Measurements from ENCODE around the gene CACNA2D1. TPM values are rescaled to one million over a fixed set of nuclear protein-coding genes. Genes with fewer than 3 reads are reported as not detected.

Gene CACNA2D1
- total RNA-seq, 1 experiment from 2014 or later, result not detected

GRCh38 chr7:82325416-82325815 lies 118.2 kb downstream of the CACNA2D1 start:
- DNase-seq, result no peak
- no peak overlapping the region for H3K4me3 ChIP-seq (ENCODE audit: low read length)
- no peaks in the 10 kb centered on the region for H3K4me1 ChIP-seq (ENCODE audit: low read length)
- no peaks in the 10 kb centered on the region for H4K20me1 ChIP-seq (ENCODE audit: insufficient read depth, low read depth, low read length)
- H3K27ac ChIP-seq (ENCODE audit: low read length), result no peak overlapping the region
- no peaks in the 10 kb centered on the region for H3K79me2 ChIP-seq (ENCODE audit: low read length)
- H2AFZ ChIP-seq (ENCODE audit: low read length), result no peak overlapping the region
- no peak overlapping the region for H3K9ac ChIP-seq (ENCODE audit: low read length)
- H3K9me2 ChIP-seq (replicated peaks; ENCODE audit: insufficient read depth, low read length), result no peaks in the 10 kb centered on the region
- no peaks in the 10 kb centered on the region; the same call in 1 of the 2 replicates for H3K36me3 ChIP-seq (ENCODE audit: insufficient read depth, low read length)
- H3K4me2 ChIP-seq (ENCODE audit: low read depth, low read length, poor library complexity, severe bottlenecking), result no peak overlapping the region
- peaks cover 10% of the 10 kb centered on the region for H3K9me3 ChIP-seq (ENCODE audit: low read length)
- H3K27me3 ChIP-seq (ENCODE audit: low read length), result no peaks in the 10 kb centered on the region

- Histone ChIP-seq H3K9me2 (replicated peaks; ENCODE audit: insufficient read depth, low read length) (no peaks in the 10 kb centered on the region), H3K27me3 (ENCODE audit: low read length) (no peaks in the 10 kb centered on the region), H3K27ac (ENCODE audit: low read length) (no peak overlapping the region), H4K20me1 (ENCODE audit: insufficient read depth, low read depth, low read length) (no peaks in the 10 kb centered on the region), H3K4me2 (ENCODE audit: low read depth, low read length, poor library complexity, severe bottlenecking) (no peak overlapping the region), H3K79me2 (ENCODE audit: low read length) (no peaks in the 10 kb centered on the region), H3K36me3 (ENCODE audit: insufficient read depth, low read length) (no peaks in the 10 kb centered on the region; the same call in 1 of the 2 replicates), H2AFZ (ENCODE audit: low read length) (no peak overlapping the region), H3K9me3 (ENCODE audit: low read length) (peaks cover 9% of the 10 kb centered on the region), H3K4me1 (ENCODE audit: low read length) (no peaks in the 10 kb centered on the region), H3K4me3 (ENCODE audit: low read length) (no peak overlapping the region), H3K9ac (ENCODE audit: low read length) (no peak overlapping the region)
- no peak for DNase-seq
These were observed 119.8 kb downstream of the CACNA2D1 start for GRCh38 chr7:82323806-82324205.

GRCh38 chr7:82319674-82320118 lies 123.9 kb downstream of the CACNA2D1 start:
- Histone ChIP-seq H3K9me2 (replicated peaks; ENCODE audit: insufficient read depth, low read length) (no peaks in the 10 kb centered on the region), H3K4me1 (ENCODE audit: low read length) (no peaks in the 10 kb centered on the region), H3K9me3 (ENCODE audit: low read length) (peaks cover 6% of the 10 kb centered on the region; the same call in 1 of the 2 replicates), H3K27ac (ENCODE audit: low read length) (no peak overlapping the region), H3K9ac (ENCODE audit: low read length) (no peak overlapping the region), H4K20me1 (ENCODE audit: insufficient read depth, low read depth, low read length) (no peaks in the 10 kb centered on the region), H3K79me2 (ENCODE audit: low read length) (no peaks in the 10 kb centered on the region), H2AFZ (ENCODE audit: low read length) (no peak overlapping the region), H3K36me3 (ENCODE audit: insufficient read depth, low read length) (no peaks in the 10 kb centered on the region; the same call in 1 of the 2 replicates), H3K4me2 (ENCODE audit: low read depth, low read length, poor library complexity, severe bottlenecking) (no peak overlapping the region), H3K4me3 (ENCODE audit: low read length) (no peak overlapping the region), H3K27me3 (ENCODE audit: low read length) (no peaks in the 10 kb centered on the region)
- no peak for DNase-seq

- H3K9me2 ChIP-seq (replicated peaks; ENCODE audit: insufficient read depth, low read length), result no peaks in the 10 kb centered on the region
These were observed 124.8 kb downstream of the CACNA2D1 start for GRCh38 chr7:82318786-82319185.

GRCh38 chr7:82317760-82318159 lies 125.8 kb downstream of the CACNA2D1 start:
- no peak overlapping the region for H3K4me2 ChIP-seq (ENCODE audit: low read depth, low read length, poor library complexity, severe bottlenecking)
- no peak overlapping the region for H3K27ac ChIP-seq (ENCODE audit: low read length)
- no peak for DNase-seq
- no peak overlapping the region for H3K9ac ChIP-seq (ENCODE audit: low read length)
- H3K4me3 ChIP-seq (ENCODE audit: low read length), result no peak overlapping the region
- no peaks in the 10 kb centered on the region for H3K79me2 ChIP-seq (ENCODE audit: low read length)
- peaks cover 13% of the 10 kb centered on the region; the same call in 1 of the 2 replicates for H3K9me3 ChIP-seq (ENCODE audit: low read length)
- H3K9me2 ChIP-seq (replicated peaks; ENCODE audit: insufficient read depth, low read length), result no peaks in the 10 kb centered on the region
- H2AFZ ChIP-seq (ENCODE audit: low read length), result no peak overlapping the region
- no peaks in the 10 kb centered on the region for H4K20me1 ChIP-seq (ENCODE audit: insufficient read depth, low read depth, low read length)
- no peaks in the 10 kb centered on the region for H3K36me3 ChIP-seq (ENCODE audit: insufficient read depth, low read length)
- H3K27me3 ChIP-seq (ENCODE audit: low read length), result no peaks in the 10 kb centered on the region
- no peaks in the 10 kb centered on the region for H3K4me1 ChIP-seq (ENCODE audit: low read length)

More at GRCh38 chr7:82318786-82319185, 124.8 kb downstream of the CACNA2D1 start:
- Histone ChIP-seq H3K27ac (ENCODE audit: low read length) (no peak overlapping the region), H2AFZ (ENCODE audit: low read length) (no peak overlapping the region), H3K4me3 (ENCODE audit: low read length) (no peak overlapping the region), H4K20me1 (ENCODE audit: insufficient read depth, low read depth, low read length) (no peaks in the 10 kb centered on the region), H3K79me2 (ENCODE audit: low read length) (no peaks in the 10 kb centered on the region), H3K9me3 (ENCODE audit: low read length) (peaks cover 6% of the 10 kb centered on the region; the same call in 1 of the 2 replicates), H3K4me2 (ENCODE audit: low read depth, low read length, poor library complexity, severe bottlenecking) (no peak overlapping the region), H3K27me3 (ENCODE audit: low read length) (no peaks in the 10 kb centered on the region), H3K4me1 (ENCODE audit: low read length) (no peaks in the 10 kb centered on the region), H3K9ac (ENCODE audit: low read length) (no peak overlapping the region), H3K36me3 (ENCODE audit: insufficient read depth, low read length) (no peaks in the 10 kb centered on the region; the same call in 1 of the 2 replicates)
- no peak for DNase-seq

- DNase-seq, result no peak
- H3K27me3 ChIP-seq (ENCODE audit: low read length), result no peaks in the 10 kb centered on the region
- no peaks in the 10 kb centered on the region for H3K79me2 ChIP-seq (ENCODE audit: low read length)
- H3K4me2 ChIP-seq (ENCODE audit: low read depth, low read length, poor library complexity, severe bottlenecking), result no peak overlapping the region
- H2AFZ ChIP-seq (ENCODE audit: low read length), result no peak overlapping the region
- H3K9me2 ChIP-seq (replicated peaks; ENCODE audit: insufficient read depth, low read length), result no peaks in the 10 kb centered on the region
- H3K9ac ChIP-seq (ENCODE audit: low read length), result no peak overlapping the region
- H3K4me1 ChIP-seq (ENCODE audit: low read length), result no peaks in the 10 kb centered on the region
- H3K4me3 ChIP-seq (ENCODE audit: low read length), result no peak overlapping the region
- peaks cover 15% of the 10 kb centered on the region; the same call in 1 of the 2 replicates for H3K9me3 ChIP-seq (ENCODE audit: low read length)
- H4K20me1 ChIP-seq (ENCODE audit: insufficient read depth, low read depth, low read length), result no peaks in the 10 kb centered on the region
- no peak overlapping the region for H3K27ac ChIP-seq (ENCODE audit: low read length)
- H3K36me3 ChIP-seq (ENCODE audit: insufficient read depth, low read length), result no peaks in the 10 kb centered on the region
These were observed 126.3 kb downstream of the CACNA2D1 start for GRCh38 chr7:82317257-82317721.

GRCh38 chr7:82313269-82313668 lies 130.3 kb downstream of the CACNA2D1 start:
- Histone ChIP-seq H3K36me3 (ENCODE audit: insufficient read depth, low read length) (no peaks in the 10 kb centered on the region), H2AFZ (ENCODE audit: low read length) (no peak overlapping the region), H3K9me3 (ENCODE audit: low read length) (peaks cover 23% of the 10 kb centered on the region), H3K4me2 (ENCODE audit: low read depth, low read length, poor library complexity, severe bottlenecking) (no peak overlapping the region), H4K20me1 (ENCODE audit: insufficient read depth, low read depth, low read length) (no peaks in the 10 kb centered on the region), H3K4me1 (ENCODE audit: low read length) (no peaks in the 10 kb centered on the region), H3K79me2 (ENCODE audit: low read length) (no peaks in the 10 kb centered on the region), H3K27ac (ENCODE audit: low read length) (no peak overlapping the region), H3K9ac (ENCODE audit: low read length) (no peak overlapping the region), H3K4me3 (ENCODE audit: low read length) (no peak overlapping the region), H3K27me3 (ENCODE audit: low read length) (no peaks in the 10 kb centered on the region), H3K9me2 (replicated peaks; ENCODE audit: insufficient read depth, low read length) (no peaks in the 10 kb centered on the region)
- DNase-seq, result no peak

GRCh38 chr7:82312646-82313045 lies 130.9 kb downstream of the CACNA2D1 start:
- H3K9me3 ChIP-seq (ENCODE audit: low read length), result peaks cover 25% of the 10 kb centered on the region
- no peaks in the 10 kb centered on the region for H3K9me2 ChIP-seq (replicated peaks; ENCODE audit: insufficient read depth, low read length)
- H3K4me3 ChIP-seq (ENCODE audit: low read length), result no peak overlapping the region
- no peaks in the 10 kb centered on the region for H3K79me2 ChIP-seq (ENCODE audit: low read length)
- H3K4me2 ChIP-seq (ENCODE audit: low read depth, low read length, poor library complexity, severe bottlenecking), result no peak overlapping the region
- no peak for DNase-seq
- H3K27ac ChIP-seq (ENCODE audit: low read length), result no peak overlapping the region
- H3K9ac ChIP-seq (ENCODE audit: low read length), result no peak overlapping the region
- H3K36me3 ChIP-seq (ENCODE audit: insufficient read depth, low read length), result no peaks in the 10 kb centered on the region
- no peaks in the 10 kb centered on the region for H3K4me1 ChIP-seq (ENCODE audit: low read length)
- H4K20me1 ChIP-seq (ENCODE audit: insufficient read depth, low read depth, low read length), result no peaks in the 10 kb centered on the region
- no peak overlapping the region for H2AFZ ChIP-seq (ENCODE audit: low read length)
- H3K27me3 ChIP-seq (ENCODE audit: low read length), result no peaks in the 10 kb centered on the region

Measured in Karpas-422 (cell line).